Measurements from ENCODE around the gene IGFBPL1.

- TF ChIP-seq CTCF (IDR thresholded peaks at IDR 0.05 in 2 of 3, conservative IDR thresholded peaks at IDR 0.05 in 1 of 3; ENCODE audit: control insufficient read depth in 2 of 3, extremely low read depth in 1 of 3, insufficient read depth in 1 of 3, low read depth in 3 of 3, low read length in 3 of 3) (no peak), RFX5 (IDR thresholded peaks at IDR 0.05; ENCODE audit: low read depth, low read length) (no peak), SUZ12 (IDR thresholded peaks at IDR 0.05; ENCODE audit: unreplicated experiment) (peak; percentile 68), BHLHE40 (IDR thresholded peaks at IDR 0.05; ENCODE audit: borderline replicate concordance in 1 of 2, low read depth in 2 of 2, low read length in 1 of 2) (no peak), BCL3 (IDR thresholded peaks at IDR 0.05; ENCODE audit: borderline replicate concordance, insufficient read depth, low read depth, low read length, poor library complexity, severe bottlenecking) (no peak), LARP7 (IDR thresholded peaks at IDR 0.05) (no peak), POLR2A (IDR thresholded peaks at IDR 0.05; ENCODE audit: low read depth, low read length) (no peak), HDGF (IDR thresholded peaks at IDR 0.05) (no peak), POU2F2 (IDR thresholded peaks at IDR 0.05; ENCODE audit: borderline replicate concordance, low read depth, low read length) (no peak), MAX (IDR thresholded peaks at IDR 0.05; ENCODE audit: low read depth, low read length) (no peak), REST (IDR thresholded peaks at IDR 0.05; ENCODE audit: low read depth, low read length) (no peak)
Measured at GRCh38 chr9:38423973-38424843, at the start of gene IGFBPL1.
